Astrocyte of the cerebellum (primary cell): ENCODE data around the gene MANSC1.

Source experiments
- DNase-seq: peaks from one replicate; pipeline ENCODE4 v3.0.0-alpha.2; 2011; ENCODE audit warnings: low read depth
- H3K4me3 ChIP-seq: 2 replicates; pipeline ENCODE4 v1.5.1; 2011; ENCODE audit warnings: mild to moderate bottlenecking, low read depth, low read length, moderate library complexity
- in situ Hi-C: cut with HindIII; loops from 2 replicates; pipeline ENCODE4 v1.10.0; 2017; ENCODE audit warnings: low sequenced_read_pairs
- TF ChIP-seq, protein P1 (sequence below): IDR thresholded peaks from 2 replicates; pipeline ENCODE4 v1.5.1; 2012; ENCODE audit warnings: low read length, low read depth, moderate library complexity, mild to moderate bottlenecking; ENCODE audit errors: missing control alignments

MANSC1 gene

DNA sequence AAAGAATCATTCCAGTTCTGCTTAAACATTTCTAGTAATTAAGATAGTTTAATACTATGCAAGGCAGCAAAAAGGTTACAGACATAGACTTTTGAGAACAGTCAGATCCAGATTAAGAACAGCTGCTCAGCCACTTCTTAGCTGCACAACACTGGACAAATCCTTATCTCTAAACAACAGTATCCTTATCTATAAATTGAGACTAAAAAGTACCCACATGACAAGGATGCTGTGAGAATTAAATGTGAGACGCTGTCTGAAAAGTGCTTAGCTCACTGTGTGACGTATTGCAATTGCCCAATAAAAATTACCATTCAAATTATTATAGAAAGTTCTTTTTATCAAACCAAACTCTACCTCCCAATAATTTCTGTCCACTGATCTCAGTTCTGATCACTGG, 42.4 kb upstream of the MANSC1 start:
- H3K4me3 ChIP-seq, result no peak overlapping the region
- in situ Hi-C loops, result loop anchor here (25.0 kb wide), 1 partner anchor 320 kb away; the partner anchor contains the start of gene CDKN1B
- no peak for DNase-seq
- TF ChIP-seq, protein P1, sequence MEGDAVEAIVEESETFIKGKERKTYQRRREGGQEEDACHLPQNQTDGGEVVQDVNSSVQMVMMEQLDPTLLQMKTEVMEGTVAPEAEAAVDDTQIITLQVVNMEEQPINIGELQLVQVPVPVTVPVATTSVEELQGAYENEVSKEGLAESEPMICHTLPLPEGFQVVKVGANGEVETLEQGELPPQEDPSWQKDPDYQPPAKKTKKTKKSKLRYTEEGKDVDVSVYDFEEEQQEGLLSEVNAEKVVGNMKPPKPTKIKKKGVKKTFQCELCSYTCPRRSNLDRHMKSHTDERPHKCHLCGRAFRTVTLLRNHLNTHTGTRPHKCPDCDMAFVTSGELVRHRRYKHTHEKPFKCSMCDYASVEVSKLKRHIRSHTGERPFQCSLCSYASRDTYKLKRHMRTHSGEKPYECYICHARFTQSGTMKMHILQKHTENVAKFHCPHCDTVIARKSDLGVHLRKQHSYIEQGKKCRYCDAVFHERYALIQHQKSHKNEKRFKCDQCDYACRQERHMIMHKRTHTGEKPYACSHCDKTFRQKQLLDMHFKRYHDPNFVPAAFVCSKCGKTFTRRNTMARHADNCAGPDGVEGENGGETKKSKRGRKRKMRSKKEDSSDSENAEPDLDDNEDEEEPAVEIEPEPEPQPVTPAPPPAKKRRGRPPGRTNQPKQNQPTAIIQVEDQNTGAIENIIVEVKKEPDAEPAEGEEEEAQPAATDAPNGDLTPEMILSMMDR, result no peak

DNA sequence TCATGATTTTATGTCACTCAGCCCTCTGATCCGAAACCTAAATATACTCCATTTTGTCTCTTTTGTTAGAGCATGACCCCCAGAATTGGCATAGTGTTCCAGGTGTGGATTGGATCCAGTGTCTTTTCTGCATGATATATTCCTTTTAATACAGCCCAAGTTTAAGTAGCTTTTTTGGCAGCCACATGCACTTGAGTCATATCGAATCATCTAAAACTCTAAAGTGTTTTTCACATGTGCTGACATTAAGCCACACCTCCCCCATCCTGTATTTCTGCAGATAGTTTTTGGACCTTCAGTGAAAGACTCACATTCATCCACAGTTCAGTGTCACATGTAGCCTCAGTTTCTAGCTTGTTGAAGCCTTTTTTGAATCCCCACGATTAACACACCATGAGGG, 37.5 kb upstream of the MANSC1 start:
- in situ Hi-C loops, result loop anchor here (25.0 kb wide), 1 partner anchor 325 kb away; the partner anchor contains the start of gene CDKN1B
- DNase-seq, result no peak
- H3K4me3 ChIP-seq, result no peak overlapping the region
- TF ChIP-seq, protein P1, result no peak

GRCh38 chr12:12384571-12385340, 34.7 kb upstream of the MANSC1 start:
- TF ChIP-seq, protein P1, result no peak
- H3K4me3 ChIP-seq, result no peak overlapping the region
- in situ Hi-C loops, result loop anchor here (25.0 kb wide), 1 partner anchor 328 kb away; the partner anchor contains the start of gene CDKN1B
- DNase-seq, result no peak

GRCh38 chr12:12381982-12382381, 31.9 kb upstream of the MANSC1 start:
- no peak for DNase-seq
- TF ChIP-seq, protein P1, result no peak
- no peak overlapping the region for H3K4me3 ChIP-seq
- in situ Hi-C loops, result loop anchor here (25.0 kb wide), 1 partner anchor 330 kb away; the partner anchor contains the start of gene CDKN1B

DNA sequence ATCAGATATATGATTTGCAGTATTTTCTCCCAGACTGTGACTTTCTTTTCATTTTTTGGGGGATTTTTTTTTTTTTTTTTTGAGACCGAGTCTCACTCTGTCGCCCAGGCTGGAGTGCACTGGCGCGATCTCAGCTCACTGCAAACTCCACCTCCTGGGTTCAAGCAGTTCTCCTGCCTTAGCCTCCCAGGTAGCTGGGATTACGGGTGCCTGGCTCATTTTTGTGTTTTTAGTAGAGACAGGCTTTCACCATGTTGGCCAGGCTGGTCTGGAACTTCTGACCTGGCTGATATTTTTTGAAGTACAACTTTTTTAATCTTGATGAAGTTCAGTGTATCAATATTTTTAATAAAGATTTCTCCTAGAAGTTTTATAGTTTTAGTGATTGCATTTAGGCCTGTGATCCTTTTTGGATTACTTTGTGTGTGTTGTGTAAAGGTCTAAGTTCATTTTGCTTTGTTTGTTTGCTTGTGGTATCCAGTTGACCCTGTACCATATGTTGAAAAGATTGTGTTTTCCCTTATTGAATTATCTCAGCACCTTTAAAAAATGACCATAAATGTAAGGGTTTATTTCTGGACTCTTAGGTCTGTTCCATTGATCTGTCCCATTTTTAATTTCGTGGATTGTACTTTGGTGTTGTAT, 31.0 kb upstream of the MANSC1 start:
- no peak for DNase-seq
- no peak overlapping the region for H3K4me3 ChIP-seq
- TF ChIP-seq, protein P1, result no peak
- in situ Hi-C loops, result loop anchor here (25.0 kb wide), 1 partner anchor 331 kb away; the partner anchor contains the start of gene CDKN1B

DNA sequence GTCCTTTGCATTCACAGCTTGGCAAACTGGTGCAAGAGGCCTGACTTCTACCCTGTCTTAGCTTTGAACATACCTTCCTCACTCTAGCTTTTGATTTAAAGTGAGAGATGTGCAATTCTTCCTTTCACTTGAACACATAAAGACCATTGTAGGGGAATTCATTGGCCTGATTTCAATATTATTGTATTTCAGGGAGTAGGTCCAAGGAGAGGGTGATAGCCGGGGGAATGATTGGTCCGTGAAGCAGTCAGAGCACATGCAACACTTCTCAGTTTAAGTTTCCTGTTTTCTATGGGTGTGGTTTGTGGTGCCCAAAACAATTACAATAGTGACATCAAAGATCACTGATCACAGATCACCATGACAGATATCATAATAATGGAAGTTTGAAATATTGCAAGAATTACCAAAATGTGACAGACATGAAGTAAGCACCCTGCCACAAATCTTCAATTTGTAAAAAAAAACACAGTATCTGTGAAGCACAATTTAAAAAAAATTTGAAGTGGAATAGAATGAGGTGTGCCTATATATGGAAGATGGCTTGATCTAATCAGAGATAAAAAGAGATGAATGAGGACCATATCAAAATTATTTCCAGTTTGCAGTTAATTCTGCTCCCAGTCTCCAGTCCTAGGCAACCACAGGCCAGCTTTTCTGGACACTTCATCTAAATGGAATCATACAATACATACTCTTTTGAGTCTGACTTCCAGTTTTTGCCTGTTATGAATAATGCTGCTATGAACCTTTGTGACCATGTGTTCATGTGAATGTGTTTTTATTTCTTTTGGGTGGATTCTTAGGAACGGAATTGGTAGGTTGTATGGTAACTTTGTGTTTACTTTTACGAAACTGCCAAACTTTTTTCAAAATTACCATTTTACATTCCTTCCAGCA, 30.0 kb upstream of the MANSC1 start:
- no peak overlapping the region for H3K4me3 ChIP-seq
- no peak for DNase-seq
- TF ChIP-seq, protein P1, result no peak
- in situ Hi-C loops, result loop anchor here (25.0 kb wide), 1 partner anchor 332 kb away; the partner anchor contains the start of gene CDKN1B
